ENCODE results near the gene ENTHD1.
"Not testable (repeated sequence)": the region's sequence is repeated elsewhere in the genome, so short reads cannot be mapped to it uniquely, and the experiment has no call there.

ENTHD1 gene

GRCh38 chr22:39907047-39907446 lies 13.5 kb upstream of the ENTHD1 start:
- H3K27ac ChIP-seq: no peak overlapping the region
- no peak for TF ChIP-seq CTCF (conservative IDR thresholded peaks at IDR 0.05)

GRCh38 chr22:39906207-39906606 lies 12.6 kb upstream of the ENTHD1 start:
- TF ChIP-seq CTCF (conservative IDR thresholded peaks at IDR 0.05): no peak
- no peak overlapping the region for H3K27ac ChIP-seq

GRCh38 chr22:39905687-39906086 lies 12.1 kb upstream of the ENTHD1 start:
- no peak for TF ChIP-seq CTCF (conservative IDR thresholded peaks at IDR 0.05)
- no peak overlapping the region for H3K27ac ChIP-seq

GRCh38 chr22:39904862-39905261 lies 11.3 kb upstream of the ENTHD1 start:
- TF ChIP-seq CTCF (conservative IDR thresholded peaks at IDR 0.05): no peak
- no peak overlapping the region for H3K27ac ChIP-seq

GRCh38 chr22:39904024-39904423 lies 10.5 kb upstream of the ENTHD1 start:
- H3K27ac ChIP-seq: not testable (repeated sequence)

- H3K27ac ChIP-seq: no peak overlapping the region
- TF ChIP-seq CTCF (conservative IDR thresholded peaks at IDR 0.05): no peak
These were observed 8.1 kb upstream of the ENTHD1 start for GRCh38 chr22:39901565-39902146.

- no peak within 1 kb of the TSS for H3K27ac ChIP-seq
- no peak for TF ChIP-seq CTCF (conservative IDR thresholded peaks at IDR 0.05)
These were observed 7.0 kb upstream of the ENTHD1 start, which contains the start of gene GRAP2 for GRCh38 chr22:39900306-39901227. Gene GRAP2 (plus strand): TSS chr22:39901084. CDS start chr22:39947107, 46,023 bp downstream.

- no peak overlapping the region for H3K27ac ChIP-seq
- no peak for TF ChIP-seq CTCF (conservative IDR thresholded peaks at IDR 0.05)
These were observed 5.4 kb upstream of the ENTHD1 start for GRCh38 chr22:39898997-39899396.
